ENCODE results near the gene PARP8.
"Not testable (repeated sequence)": the region's sequence is repeated elsewhere in the genome, so short reads cannot be mapped to it uniquely, and the experiment has no call there.

PARP8 gene

GRCh38 chr5:50667023-50667652 is 701 bp downstream of the PARP8 start:
- peak overlapping the region; percentile 88 for H3K4me3 ChIP-seq (ENCODE audit: low read depth, low read length)
- peak; percentile 55 for DNase-seq (ENCODE audit: low read depth, low spot score)
- no peak for TF ChIP-seq CTCF (IDR thresholded peaks at IDR 0.05; ENCODE audit: low read depth, low read length)
- in situ Hi-C loops (cut with HindIII; ENCODE audit: low sequenced_read_pairs): no loop called here

- peak overlapping the region; percentile 88 for H3K4me3 ChIP-seq (ENCODE audit: low read depth, low read length)
- peak; percentile 65 for DNase-seq (ENCODE audit: low read depth, low spot score)
- TF ChIP-seq CTCF (IDR thresholded peaks at IDR 0.05; ENCODE audit: low read depth, low read length): no peak
- in situ Hi-C loops (cut with HindIII; ENCODE audit: low sequenced_read_pairs): no loop called here
Measured at GRCh38 chr5:50667653-50668595, 1.5 kb downstream of the PARP8 start.

- in situ Hi-C loops (cut with HindIII; ENCODE audit: low sequenced_read_pairs); DNase-seq (ENCODE audit: low read depth, low spot score): not testable (repeated sequence)
- H3K4me3 ChIP-seq (ENCODE audit: low read depth, low read length): peak overlapping the region; percentile 88
Measured at GRCh38 chr5:50668636-50669035, 2.2 kb downstream of the PARP8 start.

- H3K4me3 ChIP-seq (ENCODE audit: low read depth, low read length): no peak overlapping the region
- in situ Hi-C loops (cut with HindIII; ENCODE audit: low sequenced_read_pairs): no loop called here
- no peak for DNase-seq (ENCODE audit: low read depth, low spot score)
- TF ChIP-seq CTCF (IDR thresholded peaks at IDR 0.05; ENCODE audit: low read depth, low read length): no peak
Measured at GRCh38 chr5:50672663-50673062, 6.2 kb downstream of the PARP8 start.

- in situ Hi-C loops (cut with HindIII; ENCODE audit: low sequenced_read_pairs); DNase-seq (ENCODE audit: low read depth, low spot score); H3K4me3 ChIP-seq (ENCODE audit: low read depth, low read length): not testable (repeated sequence)
Measured at GRCh38 chr5:50673444-50673843, 7.0 kb downstream of the PARP8 start.

GRCh38 chr5:50675385-50675784 is 8.9 kb downstream of the PARP8 start:
- no peak for TF ChIP-seq CTCF (IDR thresholded peaks at IDR 0.05; ENCODE audit: low read depth, low read length)
- no peak for DNase-seq (ENCODE audit: low read depth, low spot score)
- in situ Hi-C loops (cut with HindIII; ENCODE audit: low sequenced_read_pairs): no loop called here
- no peak overlapping the region for H3K4me3 ChIP-seq (ENCODE audit: low read depth, low read length)

GRCh38 chr5:50679554-50679953 is 13.1 kb downstream of the PARP8 start:
- DNase-seq (ENCODE audit: low read depth, low spot score); in situ Hi-C loops (cut with HindIII; ENCODE audit: low sequenced_read_pairs); H3K4me3 ChIP-seq (ENCODE audit: low read depth, low read length): not testable (repeated sequence)

- no peak overlapping the region for H3K4me3 ChIP-seq (ENCODE audit: low read depth, low read length)
- in situ Hi-C loops (cut with HindIII; ENCODE audit: low sequenced_read_pairs): no loop called here
- no peak for DNase-seq (ENCODE audit: low read depth, low spot score)
- TF ChIP-seq CTCF (IDR thresholded peaks at IDR 0.05; ENCODE audit: low read depth, low read length): no peak
Measured at GRCh38 chr5:50684721-50685120, 18.3 kb downstream of the PARP8 start.

All from astrocyte of the spinal cord (primary cell).